ENCODE measurements around the gene PSAPL1. TPM values are rescaled to one million over a fixed set of nuclear protein-coding genes. Genes with fewer than 3 reads are reported as not detected.

Gene PSAPL1
- total RNA-seq, 6 experiments from 2014 or later, result not detected

DNA sequence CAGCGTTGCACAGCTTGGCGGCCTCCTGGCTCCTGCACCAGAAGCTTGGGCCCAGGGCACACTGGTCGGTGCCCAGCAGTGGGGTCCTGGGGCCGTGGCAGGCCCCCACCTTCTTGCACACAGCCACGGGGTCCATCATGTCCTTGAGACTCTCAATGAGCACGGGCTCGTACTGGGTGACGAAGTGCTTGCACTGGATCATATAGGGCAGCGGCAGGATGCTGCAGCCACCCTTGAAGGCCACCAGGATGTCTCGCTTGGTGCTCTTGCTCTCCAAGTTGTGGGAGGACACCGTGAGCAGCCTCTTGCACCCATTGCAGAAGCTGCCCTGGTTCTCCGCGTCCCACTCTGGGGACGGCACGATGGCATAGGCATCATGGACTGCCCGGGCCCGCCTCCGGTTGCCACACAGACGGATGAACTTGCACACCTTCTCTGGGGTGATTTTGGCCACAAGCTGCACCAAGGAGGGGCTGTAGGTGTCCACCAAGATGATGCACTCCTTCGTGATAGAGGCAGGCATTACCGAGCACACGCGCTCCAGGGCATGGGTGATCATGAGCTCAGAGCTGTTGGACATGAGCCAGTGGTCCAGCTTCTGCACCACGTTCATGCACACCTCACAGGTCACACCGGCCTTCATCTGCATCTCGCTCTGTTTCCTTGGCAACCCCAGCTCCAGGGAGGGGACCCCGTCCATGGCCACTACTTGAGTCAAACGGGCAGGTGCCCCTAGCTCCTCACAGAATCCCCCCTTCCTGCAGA, 1.2 kb downstream of the PSAPL1 start:
- Histone ChIP-seq H3K4me3 (no peak overlapping the region), H3K9me3 (no peaks in the 10 kb centered on the region), H3K36me3 (no peaks in the 10 kb centered on the region), H3K27me3 (no peaks in the 10 kb centered on the region), H3K27ac (no peak overlapping the region), H3K4me1 (no peaks in the 10 kb centered on the region)
- DNase-seq (peak in 1 of 3 donors; percentile 40), ATAC-seq (no peak)
- no peak for TF ChIP-seq POLR2A (IDR thresholded peaks at IDR 0.05)
- TF ChIP-seq, protein P1, sequence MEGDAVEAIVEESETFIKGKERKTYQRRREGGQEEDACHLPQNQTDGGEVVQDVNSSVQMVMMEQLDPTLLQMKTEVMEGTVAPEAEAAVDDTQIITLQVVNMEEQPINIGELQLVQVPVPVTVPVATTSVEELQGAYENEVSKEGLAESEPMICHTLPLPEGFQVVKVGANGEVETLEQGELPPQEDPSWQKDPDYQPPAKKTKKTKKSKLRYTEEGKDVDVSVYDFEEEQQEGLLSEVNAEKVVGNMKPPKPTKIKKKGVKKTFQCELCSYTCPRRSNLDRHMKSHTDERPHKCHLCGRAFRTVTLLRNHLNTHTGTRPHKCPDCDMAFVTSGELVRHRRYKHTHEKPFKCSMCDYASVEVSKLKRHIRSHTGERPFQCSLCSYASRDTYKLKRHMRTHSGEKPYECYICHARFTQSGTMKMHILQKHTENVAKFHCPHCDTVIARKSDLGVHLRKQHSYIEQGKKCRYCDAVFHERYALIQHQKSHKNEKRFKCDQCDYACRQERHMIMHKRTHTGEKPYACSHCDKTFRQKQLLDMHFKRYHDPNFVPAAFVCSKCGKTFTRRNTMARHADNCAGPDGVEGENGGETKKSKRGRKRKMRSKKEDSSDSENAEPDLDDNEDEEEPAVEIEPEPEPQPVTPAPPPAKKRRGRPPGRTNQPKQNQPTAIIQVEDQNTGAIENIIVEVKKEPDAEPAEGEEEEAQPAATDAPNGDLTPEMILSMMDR (IDR thresholded peaks at IDR 0.05), result no peak
- whole genome bisulfite sequencing (ENCODE audit: insufficient coverage, low coverage, low lambda C conversion rate, missing lambda C conversion rate), result 90% methylated on average over 6 of the region's 28 CpGs
- intact Hi-C loops (cut with DNase I), result no loop called here

DNA sequence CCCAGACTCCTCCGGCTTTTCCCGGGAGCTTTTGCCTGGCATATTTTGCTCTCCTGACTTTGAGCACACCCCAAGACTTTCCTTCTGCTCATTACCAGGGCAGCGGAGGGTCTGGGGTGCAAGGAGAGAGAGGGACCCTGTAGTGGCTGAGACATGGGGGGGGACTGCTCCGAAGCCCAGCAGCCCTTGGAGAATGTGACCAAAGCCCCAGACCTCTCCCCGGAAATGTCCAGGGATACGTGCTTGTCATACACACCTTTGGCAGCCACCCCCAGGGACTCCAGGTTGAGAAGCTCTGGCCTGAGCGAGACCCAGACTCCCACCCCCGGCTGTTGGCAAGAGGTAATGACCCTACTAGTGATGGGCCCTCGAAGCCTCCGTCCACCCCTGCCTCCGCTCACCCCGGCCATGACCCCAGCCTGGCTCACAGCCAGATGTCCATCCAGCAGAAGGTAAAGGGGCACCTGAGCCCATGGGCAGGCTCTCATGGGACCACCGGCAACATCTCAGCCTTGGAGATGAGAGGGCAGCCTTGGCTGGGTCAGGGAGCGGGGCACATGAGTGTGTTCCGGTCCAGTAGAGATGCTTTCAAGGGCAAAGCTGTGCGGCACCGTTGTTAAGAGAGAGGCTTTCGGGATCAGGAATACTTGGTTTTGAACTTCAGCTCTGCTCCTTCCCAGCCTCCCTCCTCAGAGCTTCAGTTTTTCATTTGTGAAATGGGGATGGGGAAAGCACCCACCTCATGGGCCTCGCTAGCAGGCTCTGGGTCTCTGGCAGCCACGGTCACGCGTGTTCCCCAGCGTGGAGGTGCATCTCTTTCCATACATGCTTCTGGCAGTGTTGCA, 2.0 kb downstream of the PSAPL1 start:
- Histone ChIP-seq H3K27ac (no peak overlapping the region), H3K4me1 (no peaks in the 10 kb centered on the region), H3K9me3 (no peaks in the 10 kb centered on the region), H3K27me3 (no peaks in the 10 kb centered on the region), H3K36me3 (no peaks in the 10 kb centered on the region), H3K4me3 (no peak overlapping the region)
- ATAC-seq (no peak), DNase-seq (peak in 2 of 3 donors; percentile 20 to 45)
- no peak for TF ChIP-seq POLR2A (IDR thresholded peaks at IDR 0.05)
- TF ChIP-seq, protein P1 (IDR thresholded peaks at IDR 0.05), result no peak
- intact Hi-C loops (cut with DNase I), result no loop called here
- 75% methylated on average over 4 of the region's 23 CpGs for WGBS (ENCODE audit: insufficient coverage, low coverage, low lambda C conversion rate, missing lambda C conversion rate)

DNA sequence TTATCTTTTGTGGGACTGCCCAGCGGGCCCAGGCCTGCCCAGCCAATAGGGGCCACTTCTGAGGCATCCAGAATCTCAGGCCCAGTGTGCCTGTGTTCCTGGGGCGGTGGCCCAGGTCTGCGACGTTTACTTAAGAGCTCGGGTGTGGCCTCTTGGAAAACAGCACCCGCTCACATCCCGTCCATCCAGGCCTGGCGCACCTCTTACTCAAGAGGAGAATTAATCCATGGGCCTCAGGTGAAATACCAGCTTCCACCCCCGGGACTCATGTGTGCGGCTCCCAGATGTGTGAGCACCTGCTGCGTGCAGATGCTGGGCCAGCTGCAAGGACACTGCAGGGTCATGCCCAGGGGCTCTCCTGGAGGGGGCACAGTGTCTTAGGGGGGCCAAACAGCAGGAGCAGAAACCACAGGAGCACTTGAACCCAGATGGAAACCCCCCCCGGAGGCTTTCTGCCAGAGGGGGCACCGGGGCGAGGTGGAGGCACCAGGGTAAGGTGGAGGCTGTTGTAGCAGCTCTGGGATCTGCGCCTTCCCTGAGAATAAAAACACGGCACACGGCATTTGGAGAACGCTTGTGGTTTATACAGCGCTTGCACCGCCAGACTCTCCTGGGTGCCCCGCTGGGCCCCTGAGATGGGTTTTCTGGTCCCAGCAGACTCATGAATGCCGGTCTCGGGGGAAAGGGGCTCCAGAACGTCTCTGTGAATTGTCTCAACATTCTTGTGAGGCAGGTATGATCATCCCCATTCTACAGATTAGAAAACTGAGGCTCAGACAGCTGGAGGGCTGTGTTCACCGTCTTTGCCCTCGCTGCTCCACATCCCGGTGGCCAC, 2.8 kb downstream of the PSAPL1 start:
- ATAC-seq, result no peak
- Histone ChIP-seq H3K9me3 (no peaks in the 10 kb centered on the region), H3K27ac (no peak overlapping the region), H3K4me1 (no peaks in the 10 kb centered on the region), H3K4me3 (no peak overlapping the region), H3K36me3 (no peaks in the 10 kb centered on the region), H3K27me3 (no peaks in the 10 kb centered on the region)
- peak; percentile 13 to 34 (median 33) for DNase-seq
- WGBS (ENCODE audit: insufficient coverage, low coverage, low lambda C conversion rate, missing lambda C conversion rate), result 80% methylated on average over 2 of the region's 27 CpGs
- intact Hi-C loops (cut with DNase I), result no loop called here
- TF ChIP-seq, protein P1 (IDR thresholded peaks at IDR 0.05), result no peak
- no peak for TF ChIP-seq POLR2A (IDR thresholded peaks at IDR 0.05)

DNA sequence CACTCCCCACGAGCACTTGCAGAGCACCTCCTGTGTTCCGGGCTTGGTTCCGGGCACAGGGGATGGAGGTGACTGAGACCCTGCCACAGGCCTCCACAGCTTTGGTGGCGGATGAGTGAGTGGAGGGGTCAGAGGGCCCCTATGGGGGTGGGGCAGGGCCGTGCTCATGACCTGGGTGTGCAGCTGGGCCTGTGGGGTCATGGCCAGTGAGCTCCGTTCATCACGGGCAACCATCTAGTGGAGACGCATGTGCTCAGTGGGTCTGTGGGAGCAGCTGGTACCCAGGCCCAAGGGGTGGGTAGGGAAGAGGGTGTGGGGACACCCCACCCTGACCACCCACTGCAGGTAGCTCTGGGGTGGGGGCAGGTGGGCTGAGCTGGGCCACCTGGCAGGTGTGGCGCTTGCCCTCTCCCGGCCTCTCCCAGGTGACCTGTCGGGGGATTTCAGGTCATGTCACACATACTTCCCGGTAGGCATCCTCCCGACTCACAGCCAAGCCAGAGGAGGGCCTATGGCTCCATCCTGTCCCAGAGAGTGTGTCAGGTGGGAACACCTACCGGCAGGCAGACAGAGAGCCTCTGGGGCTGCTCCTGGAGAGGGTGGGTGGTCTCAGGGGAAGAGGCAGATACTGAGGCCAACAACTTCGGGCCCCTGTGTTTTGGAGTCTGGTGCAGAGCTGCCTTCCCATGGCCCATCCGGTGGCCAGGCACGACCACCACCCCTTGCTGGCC, 3.6 kb downstream of the PSAPL1 start:
- H3K9me3 ChIP-seq, result no peaks in the 10 kb centered on the region
- no peak overlapping the region for H3K4me3 ChIP-seq
- ATAC-seq (no peak), DNase-seq (peak; percentile 13 to 37 (median 33))
- TF ChIP-seq POLR2A (IDR thresholded peaks at IDR 0.05), result no peak
- TF ChIP-seq, protein P1 (IDR thresholded peaks at IDR 0.05), result no peak
- intact Hi-C loops (cut with DNase I), result no loop called here
- H3K27ac ChIP-seq, result no peak overlapping the region
- H3K27me3 ChIP-seq, result no peaks in the 10 kb centered on the region
- WGBS (ENCODE audit: insufficient coverage, low coverage, low lambda C conversion rate, missing lambda C conversion rate), result no CpG with 5 or more reads among the region's 17 CpGs
- no peaks in the 10 kb centered on the region for H3K4me1 ChIP-seq
- H3K36me3 ChIP-seq, result no peaks in the 10 kb centered on the region
